Measurements from ENCODE around the gene SORD. TPM values are rescaled to one million over a fixed set of nuclear protein-coding genes. Genes with fewer than 3 reads are reported as not detected.

SORD gene
- total RNA-seq, 4 donors from 2014 or later, result 9.6 to 15.0 (median 13.1) TPM

- TF ChIP-seq CTCF (IDR thresholded peaks at IDR 0.05), result no peak
- TF ChIP-seq POLR2A (IDR thresholded peaks at IDR 0.05), result no peak
- TF ChIP-seq EP300 (IDR thresholded peaks at IDR 0.05), result no peak
- 88 to 92% methylated on average over 8 to 11 of the region's 11 CpGs for WGBS, 2 donors
- DNase-seq (ENCODE audit: low spot score in 2 of 2), result no peak
- Histone ChIP-seq H3K27me3 (peaks cover 0 to 3% of the 10 kb centered on the region in 2 donors), H3K4me3 (no peak overlapping the region), H3K4me1 (no peaks in the 10 kb centered on the region), H3K9me3 (no peaks in the 10 kb centered on the region), H3K36me3 (no peaks in the 10 kb centered on the region), H3K27ac (no peak overlapping the region)
Measured at GRCh38 chr15:45095661-45096060, 72.7 kb downstream of the SORD start.

- Histone ChIP-seq H3K36me3 (no peaks in the 10 kb centered on the region), H3K27ac (no peak overlapping the region), H3K27me3 (no peaks in the 10 kb centered on the region), H3K9me3 (no peaks in the 10 kb centered on the region), H3K4me1 (no peaks in the 10 kb centered on the region), H3K4me3 (no peak overlapping the region)
- no peak for TF ChIP-seq POLR2A (IDR thresholded peaks at IDR 0.05)
- no peak for TF ChIP-seq CTCF (IDR thresholded peaks at IDR 0.05)
- no peak for TF ChIP-seq EP300 (IDR thresholded peaks at IDR 0.05)
- WGBS, 2 donors, result 93 to 95% methylated on average over 7 of the region's 7 CpGs
- no peak for DNase-seq (ENCODE audit: low spot score in 2 of 2)
Measured at GRCh38 chr15:45097466-45097865, 74.5 kb downstream of the SORD start.

GRCh38 chr15:45099549-45100165 lies 76.7 kb downstream of the SORD start:
- H3K27me3 ChIP-seq, result no peaks in the 10 kb centered on the region
- no peak for DNase-seq (ENCODE audit: low spot score in 2 of 2)
- no peak overlapping the region for H3K4me3 ChIP-seq
- H3K36me3 ChIP-seq, result no peaks in the 10 kb centered on the region
- no peak overlapping the region for H3K27ac ChIP-seq
- WGBS, 2 donors, result 79 to 87% methylated on average over 23 of the region's 23 CpGs
- H3K4me1 ChIP-seq, result no peaks in the 10 kb centered on the region
- TF ChIP-seq EP300 (IDR thresholded peaks at IDR 0.05) (no peak), CTCF (IDR thresholded peaks at IDR 0.05) (no peak), POLR2A (IDR thresholded peaks at IDR 0.05) (no peak)
- H3K9me3 ChIP-seq, result no peaks in the 10 kb centered on the region

GRCh38 chr15:45100884-45101625 lies 78.1 kb downstream of the SORD start:
- no peaks in the 10 kb centered on the region for H3K4me1 ChIP-seq
- TF ChIP-seq EP300 (IDR thresholded peaks at IDR 0.05) (no peak), CTCF (IDR thresholded peaks at IDR 0.05) (no peak), POLR2A (IDR thresholded peaks at IDR 0.05) (no peak)
- no peaks in the 10 kb centered on the region for H3K27me3 ChIP-seq
- H3K27ac ChIP-seq, result no peak overlapping the region
- H3K36me3 ChIP-seq, result peaks cover 0 to 3% (median 0%) of the 10 kb centered on the region in 3 donors
- no peak overlapping the region for H3K4me3 ChIP-seq
- 60 to 63% methylated on average over 7 of the region's 7 CpGs for WGBS, 2 donors
- no peak for DNase-seq (ENCODE audit: low spot score in 2 of 2)
- no peaks in the 10 kb centered on the region for H3K9me3 ChIP-seq

- no peak for DNase-seq (ENCODE audit: low spot score in 2 of 2)
- WGBS, 2 donors, result 95% methylated on average over 12 of the region's 12 CpGs
- no peak for TF ChIP-seq POLR2A (IDR thresholded peaks at IDR 0.05)
- no peak for TF ChIP-seq EP300 (IDR thresholded peaks at IDR 0.05)
- no peak for TF ChIP-seq CTCF (IDR thresholded peaks at IDR 0.05)
Measured at GRCh38 chr15:45101749-45102148, 78.8 kb downstream of the SORD start.

More at GRCh38 chr15:45101749-45102148, 78.8 kb downstream of the SORD start:
- peaks cover 0 to 3% (median 0%) of the 10 kb centered on the region in 3 donors for H3K36me3 ChIP-seq
- no peaks in the 10 kb centered on the region for H3K9me3 ChIP-seq
- no peaks in the 10 kb centered on the region for H3K4me1 ChIP-seq
- H3K27me3 ChIP-seq, result no peaks in the 10 kb centered on the region
- no peak overlapping the region for H3K4me3 ChIP-seq
- no peak overlapping the region for H3K27ac ChIP-seq
